GM12864 (cell line): ENCODE data around the gene SIN3A.
"Not testable (repeated sequence)": the region's sequence is repeated elsewhere in the genome, so short reads cannot be mapped to it uniquely, and the experiment has no call there.

Experiments
- DNase-seq: peaks from one replicate; pipeline ENCODE4 v3.0.0-alpha.2; 2011; ENCODE audit warnings: low read depth
- H3K4me3 ChIP-seq: 2 replicates; pipeline ENCODE4 v1.5.1; 2011; ENCODE audit warnings: mild to moderate bottlenecking, low read depth, low read length, control low read depth
- CTCF ChIP-seq: IDR thresholded peaks from 2 replicates; pipeline ENCODE4 v1.5.1; 2011; ENCODE audit warnings: low read depth, mild to moderate bottlenecking, moderate library complexity, low read length, control low read depth, inconsistent platforms; ENCODE audit errors: missing control alignments

The SIN3A gene

GRCh38 chr15:75347222-75348033 lies 104.1 kb downstream of the SIN3A start:
- no peak for TF ChIP-seq CTCF
- DNase-seq: no peak
- peak overlapping the region; percentile 51 for H3K4me3 ChIP-seq

- H3K4me3 ChIP-seq: peak within 1 kb of the TSS; percentile 51
- no peak for TF ChIP-seq CTCF
- no peak for DNase-seq
Observed at GRCh38 chr15:75346796-75347221, 104.7 kb downstream of the SIN3A start, which contains the start of gene NEIL1. TSS of gene NEIL1 (plus strand) at chr15:75347039. CDS start at chr15:75348906, 1,867 bp downstream.

GRCh38 chr15:75343953-75344352 lies 107.5 kb downstream of the SIN3A start:
- not testable (repeated sequence) for H3K4me3 ChIP-seq, DNase-seq

- no peak for DNase-seq
- H3K4me3 ChIP-seq: no peak overlapping the region
- no peak for TF ChIP-seq CTCF
Observed at GRCh38 chr15:75342221-75342620, 109.3 kb downstream of the SIN3A start.

GRCh38 chr15:75339531-75340240 lies 111.8 kb downstream of the SIN3A start:
- no peak for DNase-seq
- TF ChIP-seq CTCF: no peak
- H3K4me3 ChIP-seq: no peak overlapping the region

GRCh38 chr15:75338661-75339240 lies 112.7 kb downstream of the SIN3A start:
- no peak for DNase-seq
- no peak for TF ChIP-seq CTCF
- no peak overlapping the region for H3K4me3 ChIP-seq

- peak; percentile 68 for DNase-seq
- no peak for TF ChIP-seq CTCF
- peak within 1 kb of the TSS; percentile 90 for H3K4me3 ChIP-seq
Observed at GRCh38 chr15:75335705-75336355, 115.7 kb downstream of the SIN3A start, which contains the start of gene COMMD4. TSS of gene COMMD4 (plus strand) at chr15:75336063. CDS start at chr15:75336090, 27 bp downstream.
